DOHH2 (cell line): ENCODE measurements around the gene SERTAD2.

Experiments
- H3F3A ChIP-seq: fragments of 200-600 bp; sonication (generic), shearing (Covaris generic); 2 replicates; pipeline ENCODE4 v1.6.0; 2016; ENCODE audit warnings: antibody characterized with exemption, mild to moderate bottlenecking; ENCODE audit not compliant: control insufficient read depth, insufficient read depth
- H3K27ac ChIP-seq: fragments of 200-600 bp; sonication (generic); 2 replicates; pipeline ENCODE4 v1.5.1; 2014; ENCODE audit warnings: low read depth, mild to moderate bottlenecking, low read length, moderate library complexity
- H3K27me3 ChIP-seq: fragments of 200-600 bp; sonication (generic); 2 replicates; pipeline ENCODE4 v1.6.1; 2014; ENCODE audit warnings: mild to moderate bottlenecking, low read length, mixed read lengths; ENCODE audit not compliant: control insufficient read depth
- H3K36me3 ChIP-seq: fragments of 200-600 bp; sonication (generic); 2 replicates; pipeline ENCODE4 v1.6.1; 2014; ENCODE audit warnings: mild to moderate bottlenecking, low read length, moderate library complexity, mixed read lengths; ENCODE audit not compliant: control insufficient read depth
- H3K4me1 ChIP-seq: fragments of 200-600 bp; sonication (generic); 2 replicates; pipeline ENCODE4 v1.6.1; 2014; ENCODE audit warnings: mild to moderate bottlenecking, low read length, mixed read lengths; ENCODE audit not compliant: control insufficient read depth
- H3K4me2 ChIP-seq: fragments of 200-600 bp; sonication (generic); 2 replicates; pipeline ENCODE4 v1.6.0; 2014; ENCODE audit warnings: mild to moderate bottlenecking, low read length, moderate library complexity
- H3K4me3 ChIP-seq: fragments of 200-600 bp; sonication (generic); 2 replicates; pipeline ENCODE4 v1.5.1; 2014; ENCODE audit warnings: mild to moderate bottlenecking, low read length, mixed read lengths
- H3K79me2 ChIP-seq: fragments of 200-600 bp; sonication (generic); 2 replicates; pipeline ENCODE4 v1.6.1; 2014; ENCODE audit warnings: mild to moderate bottlenecking, low read length, mixed read lengths; ENCODE audit not compliant: control insufficient read depth
- H3K9me2 ChIP-seq: fragments of 200-600 bp; sonication (generic); replicated peaks from 2 replicates; pipeline ENCODE4 v1.6.1; 2014; ENCODE audit warnings: mild to moderate bottlenecking, low read length, mixed read lengths; ENCODE audit not compliant: control insufficient read depth
- H3K9me3 ChIP-seq: fragments of 200-600 bp; sonication (generic); 2 replicates; pipeline ENCODE4 v1.6.1; 2014; ENCODE audit warnings: antibody characterized with exemption, low read length, mixed read lengths; ENCODE audit not compliant: control insufficient read depth, insufficient read depth
- H4K20me1 ChIP-seq: fragments of 200-600 bp; sonication (generic); 2 replicates; pipeline ENCODE4 v1.6.0; 2014; ENCODE audit warnings: low read depth, mild to moderate bottlenecking, antibody characterized with exemption, low read length, moderate library complexity; ENCODE audit not compliant: control insufficient read depth, insufficient read depth
- CTCF ChIP-seq: fragments of 200-600 bp; sonication (generic); IDR thresholded peaks from one replicate; pipeline ENCODE4 v1.5.1; 2014; ENCODE audit warnings: antibody characterized with exemption, mild to moderate bottlenecking, low read depth, low read length; ENCODE audit not compliant: poor library complexity, severe bottlenecking
- EZH2phosphoT487 ChIP-seq: fragments of 200-600 bp; sonication (generic); IDR thresholded peaks from 2 replicates; pipeline ENCODE4 v1.6.1; 2017; ENCODE audit warnings: borderline replicate concordance, mild to moderate bottlenecking, antibody characterized with exemption, low read length, moderate library complexity, mixed read lengths

SERTAD2 gene

GRCh38 chr2:64581777-64582539, 71.8 kb downstream of the SERTAD2 start:
- H3K27me3 ChIP-seq, result no peaks in the 10 kb centered on the region
- no peak overlapping the region for H3K27ac ChIP-seq
- peaks cover 6% of the 10 kb centered on the region; the same call in 1 of the 2 replicates for H3F3A ChIP-seq
- H3K36me3 ChIP-seq, result peaks cover 48% of the 10 kb centered on the region
- H3K4me1 ChIP-seq, result peaks cover 13% of the 10 kb centered on the region
- no peaks in the 10 kb centered on the region for H3K79me2 ChIP-seq
- no peak overlapping the region for H3K4me2 ChIP-seq
- no peak for TF ChIP-seq CTCF
- TF ChIP-seq EZH2phosphoT487, result no peak
- no peaks in the 10 kb centered on the region for H4K20me1 ChIP-seq
- no peak overlapping the region for H3K4me3 ChIP-seq
- no peaks in the 10 kb centered on the region for H3K9me2 ChIP-seq
- H3K9me3 ChIP-seq, result no peaks in the 10 kb centered on the region
